ENCODE results near the gene HTR3A.

Gene HTR3A

DNA sequence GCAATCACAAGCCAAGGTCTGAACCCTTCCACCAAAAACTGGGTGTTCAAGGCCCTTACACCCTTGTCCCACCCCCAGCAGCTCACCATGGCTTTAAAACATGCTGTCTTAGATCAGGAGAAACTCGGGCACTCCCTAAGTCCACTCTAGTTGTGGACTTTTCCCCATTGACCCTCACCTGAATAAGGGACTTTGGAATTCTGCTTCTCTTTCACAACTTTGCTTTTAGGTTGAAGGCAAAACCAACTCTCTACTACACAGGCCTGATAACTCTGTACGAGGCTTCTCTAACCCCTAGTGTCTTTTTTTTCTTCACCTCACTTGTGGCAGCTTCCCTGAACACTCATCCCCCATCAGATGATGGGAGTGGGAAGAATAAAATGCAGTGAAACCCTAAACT lies 15.0 kb downstream of the HTR3A start:
- POLR2A ChIA-PET: no interaction called here

DNA sequence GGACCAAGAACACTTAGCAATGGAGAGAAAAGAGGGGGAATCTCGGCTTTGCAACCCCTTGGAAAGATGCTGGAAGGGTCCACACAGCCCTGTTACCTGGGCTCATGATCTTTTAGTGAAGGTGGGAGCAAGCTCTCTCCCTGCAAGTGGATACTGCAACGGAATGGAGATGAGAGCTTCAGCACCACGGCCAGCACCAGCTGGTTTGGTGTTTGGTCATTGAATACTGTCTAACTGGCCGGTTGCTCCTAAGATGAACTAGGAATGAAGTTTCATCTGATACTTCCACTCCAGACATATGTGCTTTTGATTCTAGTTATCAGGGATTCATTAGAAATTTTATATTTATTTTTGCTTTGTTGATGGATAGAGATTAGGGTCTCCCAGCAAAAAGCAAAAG lies 16.3 kb downstream of the HTR3A start:
- Histone ChIP-seq H3K27ac (ENCODE audit: extremely low read depth, low read depth, low read length) (no peak overlapping the region), H3K4me1 (ENCODE audit: control insufficient read depth, insufficient read depth, low read length) (no peaks in the 10 kb centered on the region), H3K4me3 (ENCODE audit: low read depth, low read length) (no peak overlapping the region), H3K9me3 (ENCODE audit: control insufficient read depth, insufficient read depth, low read depth, low read length) (no peaks in the 10 kb centered on the region), H3K36me3 (ENCODE audit: control insufficient read depth in 2 of 2, insufficient read depth in 1 of 2, low read length in 2 of 2) (no peaks in the 10 kb centered on the region)
- CTCF ChIA-PET: interaction anchor here (0.5 to 16.0 kb wide), 9 partner anchors 11 to 270 kb away, joined by 3 to 392 read pairs (median 6); partner anchors contain the start of genes HTR3A and HTR3B
- TF ChIP-seq ZNF211 (tag by site-specific recombination; IDR thresholded peaks at IDR 0.05; ENCODE audit: low read depth) (no peak), ZFP37 (tag by site-specific recombination; IDR thresholded peaks at IDR 0.05) (no peak)
- TF ChIP-seq, protein P1, sequence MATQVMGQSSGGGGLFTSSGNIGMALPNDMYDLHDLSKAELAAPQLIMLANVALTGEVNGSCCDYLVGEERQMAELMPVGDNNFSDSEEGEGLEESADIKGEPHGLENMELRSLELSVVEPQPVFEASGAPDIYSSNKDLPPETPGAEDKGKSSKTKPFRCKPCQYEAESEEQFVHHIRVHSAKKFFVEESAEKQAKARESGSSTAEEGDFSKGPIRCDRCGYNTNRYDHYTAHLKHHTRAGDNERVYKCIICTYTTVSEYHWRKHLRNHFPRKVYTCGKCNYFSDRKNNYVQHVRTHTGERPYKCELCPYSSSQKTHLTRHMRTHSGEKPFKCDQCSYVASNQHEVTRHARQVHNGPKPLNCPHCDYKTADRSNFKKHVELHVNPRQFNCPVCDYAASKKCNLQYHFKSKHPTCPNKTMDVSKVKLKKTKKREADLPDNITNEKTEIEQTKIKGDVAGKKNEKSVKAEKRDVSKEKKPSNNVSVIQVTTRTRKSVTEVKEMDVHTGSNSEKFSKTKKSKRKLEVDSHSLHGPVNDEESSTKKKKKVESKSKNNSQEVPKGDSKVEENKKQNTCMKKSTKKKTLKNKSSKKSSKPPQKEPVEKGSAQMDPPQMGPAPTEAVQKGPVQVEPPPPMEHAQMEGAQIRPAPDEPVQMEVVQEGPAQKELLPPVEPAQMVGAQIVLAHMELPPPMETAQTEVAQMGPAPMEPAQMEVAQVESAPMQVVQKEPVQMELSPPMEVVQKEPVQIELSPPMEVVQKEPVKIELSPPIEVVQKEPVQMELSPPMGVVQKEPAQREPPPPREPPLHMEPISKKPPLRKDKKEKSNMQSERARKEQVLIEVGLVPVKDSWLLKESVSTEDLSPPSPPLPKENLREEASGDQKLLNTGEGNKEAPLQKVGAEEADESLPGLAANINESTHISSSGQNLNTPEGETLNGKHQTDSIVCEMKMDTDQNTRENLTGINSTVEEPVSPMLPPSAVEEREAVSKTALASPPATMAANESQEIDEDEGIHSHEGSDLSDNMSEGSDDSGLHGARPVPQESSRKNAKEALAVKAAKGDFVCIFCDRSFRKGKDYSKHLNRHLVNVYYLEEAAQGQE (tag by site-specific recombination; IDR thresholded peaks at IDR 0.05): peak; percentile 95
- POLR2A ChIA-PET: interaction anchor here (0.6 kb wide), 1 partner anchor 207 kb away, joined by 5 read pairs; no protein-coding TSS in a partner anchor

More for the DNA sequence above, 15.0 kb downstream of the HTR3A start:
- TF ChIP-seq KLF10 (tag by site-specific recombination; IDR thresholded peaks at IDR 0.05) (no peak), EGR2 (tag by site-specific recombination; IDR thresholded peaks at IDR 0.05; ENCODE audit: low read depth) (no peak), FEZF1 (tag by site-specific recombination; IDR thresholded peaks at IDR 0.05) (no peak), ZBTB21 (tag by site-specific recombination; IDR thresholded peaks at IDR 0.05) (no peak), ZNF423 (tag by site-specific recombination; IDR thresholded peaks at IDR 0.05) (no peak), SETDB1 (IDR thresholded peaks at IDR 0.05; ENCODE audit: insufficient read length, low read length) (no peak), SCRT2 (tag by site-specific recombination; IDR thresholded peaks at IDR 0.05) (no peak), ZNF146 (tag by site-specific recombination; IDR thresholded peaks at IDR 0.05) (no peak), ZNF514 (tag by site-specific recombination; IDR thresholded peaks at IDR 0.05) (no peak)
- CTCF ChIA-PET: interaction anchor here (0.7 to 16.0 kb wide), 2 partner anchors 44 to 271 kb away, joined by 5 to 392 read pairs; no protein-coding TSS in a partner anchor
- no peaks in the 10 kb centered on the region for H3K9me3 ChIP-seq (ENCODE audit: control insufficient read depth, insufficient read depth, low read depth, low read length)
- H3K36me3 ChIP-seq (ENCODE audit: control insufficient read depth in 2 of 2, insufficient read depth in 1 of 2, low read length in 2 of 2): no peaks in the 10 kb centered on the region
- H3K4me1 ChIP-seq (ENCODE audit: control insufficient read depth, insufficient read depth, low read length): no peaks in the 10 kb centered on the region
- no peak overlapping the region for H3K4me3 ChIP-seq (ENCODE audit: low read depth, low read length)
- no peak overlapping the region for H3K27ac ChIP-seq (ENCODE audit: extremely low read depth, low read depth, low read length)

DNA sequence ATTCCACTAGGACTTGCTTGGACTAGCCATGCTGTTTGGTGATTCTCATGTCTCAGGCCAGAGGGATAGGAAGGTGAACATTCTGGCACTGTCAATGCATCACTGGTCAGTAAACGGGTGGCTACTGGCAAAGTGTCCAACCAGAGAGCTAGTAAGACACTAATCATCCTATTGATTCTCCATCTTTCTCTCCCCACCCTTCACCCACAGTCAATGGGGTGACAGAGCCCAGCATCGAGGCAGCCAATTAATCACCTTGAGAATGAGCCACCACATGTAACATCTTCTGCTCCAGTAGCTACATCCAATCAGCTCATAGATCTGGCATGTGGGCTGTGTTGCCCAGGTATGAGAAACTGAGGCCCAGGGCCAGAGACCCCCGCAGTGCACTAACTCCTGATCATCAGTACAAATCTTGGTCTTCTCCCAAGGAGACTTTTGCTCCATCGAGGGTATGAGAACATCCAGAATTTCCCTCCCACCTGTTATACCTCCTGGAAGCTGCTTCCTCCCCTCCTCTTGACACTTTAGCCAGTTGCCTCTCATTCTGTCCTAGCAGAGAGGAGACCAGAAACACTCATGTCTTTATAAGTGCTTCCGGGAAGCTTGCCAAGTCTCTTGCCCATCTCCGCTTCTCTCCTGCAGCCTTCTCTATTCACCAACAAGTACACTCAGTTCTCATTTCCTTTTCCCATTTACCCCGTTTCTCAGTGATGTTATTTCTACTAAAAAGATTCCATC lies 17.0 kb downstream of the HTR3A start:
- H3K27ac ChIP-seq (ENCODE audit: extremely low read depth, low read depth, low read length): no peak overlapping the region
- ChIA-PET POLR2A (interaction anchor here (0.6 kb wide), 1 partner anchor 206 kb away, joined by 5 read pairs; no protein-coding TSS in a partner anchor), CTCF (interaction anchor here (0.5 to 16.0 kb wide), 14 partner anchors 10 to 269 kb away, joined by 3 to 392 read pairs (median 4); partner anchors contain the start of genes HTR3A and HTR3B)
- H3K4me1 ChIP-seq (ENCODE audit: control insufficient read depth, insufficient read depth, low read length): no peaks in the 10 kb centered on the region
- no peaks in the 10 kb centered on the region for H3K9me3 ChIP-seq (ENCODE audit: control insufficient read depth, insufficient read depth, low read depth, low read length)
- no peak overlapping the region for H3K4me3 ChIP-seq (ENCODE audit: low read depth, low read length)
- H3K36me3 ChIP-seq (ENCODE audit: control insufficient read depth in 2 of 2, insufficient read depth in 1 of 2, low read length in 2 of 2): no peaks in the 10 kb centered on the region
- TF ChIP-seq ZNF48 (tag by site-specific recombination; IDR thresholded peaks at IDR 0.05) (no peak), ZNF2 (tag by site-specific recombination; IDR thresholded peaks at IDR 0.05) (no peak), ZNF121 (tag by site-specific recombination; IDR thresholded peaks at IDR 0.05) (no peak)
- TF ChIP-seq, protein P2, sequence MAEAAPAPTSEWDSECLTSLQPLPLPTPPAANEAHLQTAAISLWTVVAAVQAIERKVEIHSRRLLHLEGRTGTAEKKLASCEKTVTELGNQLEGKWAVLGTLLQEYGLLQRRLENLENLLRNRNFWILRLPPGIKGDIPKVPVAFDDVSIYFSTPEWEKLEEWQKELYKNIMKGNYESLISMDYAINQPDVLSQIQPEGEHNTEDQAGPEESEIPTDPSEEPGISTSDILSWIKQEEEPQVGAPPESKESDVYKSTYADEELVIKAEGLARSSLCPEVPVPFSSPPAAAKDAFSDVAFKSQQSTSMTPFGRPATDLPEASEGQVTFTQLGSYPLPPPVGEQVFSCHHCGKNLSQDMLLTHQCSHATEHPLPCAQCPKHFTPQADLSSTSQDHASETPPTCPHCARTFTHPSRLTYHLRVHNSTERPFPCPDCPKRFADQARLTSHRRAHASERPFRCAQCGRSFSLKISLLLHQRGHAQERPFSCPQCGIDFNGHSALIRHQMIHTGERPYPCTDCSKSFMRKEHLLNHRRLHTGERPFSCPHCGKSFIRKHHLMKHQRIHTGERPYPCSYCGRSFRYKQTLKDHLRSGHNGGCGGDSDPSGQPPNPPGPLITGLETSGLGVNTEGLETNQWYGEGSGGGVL (tag by site-specific recombination; IDR thresholded peaks at IDR 0.05): 0 out of 2 replicates have a peak, but pooled peaks have one; percentile 19
- TF ChIP-seq, protein P3, sequence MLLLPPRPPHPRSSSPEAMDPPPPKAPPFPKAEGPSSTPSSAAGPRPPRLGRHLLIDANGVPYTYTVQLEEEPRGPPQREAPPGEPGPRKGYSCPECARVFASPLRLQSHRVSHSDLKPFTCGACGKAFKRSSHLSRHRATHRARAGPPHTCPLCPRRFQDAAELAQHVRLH (tag by site-specific recombination; IDR thresholded peaks at IDR 0.05): no peak
- TF ChIP-seq, protein P4, sequence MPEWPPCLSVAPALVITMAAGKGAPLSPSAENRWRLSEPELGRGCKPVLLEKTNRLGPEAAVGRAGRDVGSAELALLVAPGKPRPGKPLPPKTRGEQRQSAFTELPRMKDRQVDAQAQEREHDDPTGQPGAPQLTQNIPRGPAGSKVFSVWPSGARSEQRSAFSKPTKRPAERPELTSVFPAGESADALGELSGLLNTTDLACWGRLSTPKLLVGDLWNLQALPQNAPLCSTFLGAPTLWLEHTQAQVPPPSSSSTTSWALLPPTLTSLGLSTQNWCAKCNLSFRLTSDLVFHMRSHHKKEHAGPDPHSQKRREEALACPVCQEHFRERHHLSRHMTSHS (tag by site-specific recombination; IDR thresholded peaks at IDR 0.05): no peak
- TF ChIP-seq, protein P5, sequence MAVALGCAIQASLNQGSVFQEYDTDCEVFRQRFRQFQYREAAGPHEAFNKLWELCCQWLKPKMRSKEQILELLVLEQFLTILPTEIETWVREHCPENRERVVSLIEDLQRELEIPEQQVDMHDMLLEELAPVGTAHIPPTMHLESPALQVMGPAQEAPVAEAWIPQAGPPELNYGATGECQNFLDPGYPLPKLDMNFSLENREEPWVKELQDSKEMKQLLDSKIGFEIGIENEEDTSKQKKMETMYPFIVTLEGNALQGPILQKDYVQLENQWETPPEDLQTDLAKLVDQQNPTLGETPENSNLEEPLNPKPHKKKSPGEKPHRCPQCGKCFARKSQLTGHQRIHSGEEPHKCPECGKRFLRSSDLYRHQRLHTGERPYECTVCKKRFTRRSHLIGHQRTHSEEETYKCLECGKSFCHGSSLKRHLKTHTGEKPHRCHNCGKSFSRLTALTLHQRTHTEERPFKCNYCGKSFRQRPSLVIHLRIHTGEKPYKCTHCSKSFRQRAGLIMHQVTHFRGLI (tag by site-specific recombination; IDR thresholded peaks at IDR 0.05): no peak
- TF ChIP-seq, protein P6, sequence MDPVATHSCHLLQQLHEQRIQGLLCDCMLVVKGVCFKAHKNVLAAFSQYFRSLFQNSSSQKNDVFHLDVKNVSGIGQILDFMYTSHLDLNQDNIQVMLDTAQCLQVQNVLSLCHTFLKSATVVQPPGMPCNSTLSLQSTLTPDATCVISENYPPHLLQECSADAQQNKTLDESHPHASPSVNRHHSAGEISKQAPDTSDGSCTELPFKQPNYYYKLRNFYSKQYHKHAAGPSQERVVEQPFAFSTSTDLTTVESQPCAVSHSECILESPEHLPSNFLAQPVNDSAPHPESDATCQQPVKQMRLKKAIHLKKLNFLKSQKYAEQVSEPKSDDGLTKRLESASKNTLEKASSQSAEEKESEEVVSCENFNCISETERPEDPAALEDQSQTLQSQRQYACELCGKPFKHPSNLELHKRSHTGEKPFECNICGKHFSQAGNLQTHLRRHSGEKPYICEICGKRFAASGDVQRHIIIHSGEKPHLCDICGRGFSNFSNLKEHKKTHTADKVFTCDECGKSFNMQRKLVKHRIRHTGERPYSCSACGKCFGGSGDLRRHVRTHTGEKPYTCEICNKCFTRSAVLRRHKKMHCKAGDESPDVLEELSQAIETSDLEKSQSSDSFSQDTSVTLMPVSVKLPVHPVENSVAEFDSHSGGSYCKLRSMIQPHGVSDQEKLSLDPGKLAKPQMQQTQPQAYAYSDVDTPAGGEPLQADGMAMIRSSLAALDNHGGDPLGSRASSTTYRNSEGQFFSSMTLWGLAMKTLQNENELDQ (tag by site-specific recombination; IDR thresholded peaks at IDR 0.05; ENCODE audit: low read depth): no peak

Data from HEK293 (cell line).